ENCODE measurements around the gene C11orf21. TPM values are rescaled to one million over a fixed set of nuclear protein-coding genes. Genes with fewer than 3 reads are reported as not detected.

C11orf21 gene
- total and polyA plus RNA-seq, 2 of the 8 experiments (the other 6 are each of a cell fraction or from before 2014, with no cell fraction given) = not detected

DNA sequence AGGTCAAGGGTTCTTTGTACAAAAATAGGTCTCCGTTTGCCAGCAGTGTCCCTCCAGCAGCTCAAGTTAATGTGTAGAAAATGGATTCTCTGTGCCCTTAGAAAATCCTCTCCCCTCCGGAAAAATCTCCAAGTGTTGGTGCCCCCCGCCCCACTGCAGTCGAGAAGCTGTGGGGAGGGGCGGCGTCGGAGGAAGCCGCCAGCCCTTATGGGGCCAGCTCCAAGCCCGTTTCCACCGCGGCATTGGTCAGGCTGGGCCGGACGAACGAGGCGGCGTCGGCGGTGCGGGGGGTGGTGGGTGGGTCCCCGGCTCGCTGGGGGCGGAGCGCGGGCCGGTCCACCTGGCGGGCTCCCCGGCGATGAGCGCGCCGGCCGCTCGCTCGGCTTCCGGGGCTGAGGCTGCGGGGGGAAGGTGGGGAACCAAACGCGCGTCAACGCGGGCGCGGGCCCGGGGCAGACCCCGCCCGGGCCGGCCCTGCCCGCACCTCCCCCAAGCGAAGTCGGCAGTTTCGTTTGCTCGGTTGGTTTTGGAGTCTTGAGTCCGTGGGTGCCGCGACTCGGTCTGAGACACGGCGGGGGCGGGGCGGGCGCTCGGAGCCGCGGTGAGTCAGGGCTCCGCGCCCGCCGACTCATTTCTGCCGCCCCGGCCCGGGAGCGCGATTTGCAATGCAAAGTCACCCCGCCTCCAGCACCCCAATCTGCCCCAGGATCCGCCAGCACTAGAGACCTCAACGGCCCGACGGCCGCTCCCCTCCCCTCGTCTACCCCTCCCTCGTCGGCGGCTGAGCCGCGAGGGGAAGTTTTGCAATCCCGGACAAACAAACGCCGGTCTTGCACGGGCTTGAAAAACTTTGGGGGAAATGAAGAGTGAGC, 32.8 kb downstream of the C11orf21 start (continued):
- TF ChIP-seq, protein P1, sequence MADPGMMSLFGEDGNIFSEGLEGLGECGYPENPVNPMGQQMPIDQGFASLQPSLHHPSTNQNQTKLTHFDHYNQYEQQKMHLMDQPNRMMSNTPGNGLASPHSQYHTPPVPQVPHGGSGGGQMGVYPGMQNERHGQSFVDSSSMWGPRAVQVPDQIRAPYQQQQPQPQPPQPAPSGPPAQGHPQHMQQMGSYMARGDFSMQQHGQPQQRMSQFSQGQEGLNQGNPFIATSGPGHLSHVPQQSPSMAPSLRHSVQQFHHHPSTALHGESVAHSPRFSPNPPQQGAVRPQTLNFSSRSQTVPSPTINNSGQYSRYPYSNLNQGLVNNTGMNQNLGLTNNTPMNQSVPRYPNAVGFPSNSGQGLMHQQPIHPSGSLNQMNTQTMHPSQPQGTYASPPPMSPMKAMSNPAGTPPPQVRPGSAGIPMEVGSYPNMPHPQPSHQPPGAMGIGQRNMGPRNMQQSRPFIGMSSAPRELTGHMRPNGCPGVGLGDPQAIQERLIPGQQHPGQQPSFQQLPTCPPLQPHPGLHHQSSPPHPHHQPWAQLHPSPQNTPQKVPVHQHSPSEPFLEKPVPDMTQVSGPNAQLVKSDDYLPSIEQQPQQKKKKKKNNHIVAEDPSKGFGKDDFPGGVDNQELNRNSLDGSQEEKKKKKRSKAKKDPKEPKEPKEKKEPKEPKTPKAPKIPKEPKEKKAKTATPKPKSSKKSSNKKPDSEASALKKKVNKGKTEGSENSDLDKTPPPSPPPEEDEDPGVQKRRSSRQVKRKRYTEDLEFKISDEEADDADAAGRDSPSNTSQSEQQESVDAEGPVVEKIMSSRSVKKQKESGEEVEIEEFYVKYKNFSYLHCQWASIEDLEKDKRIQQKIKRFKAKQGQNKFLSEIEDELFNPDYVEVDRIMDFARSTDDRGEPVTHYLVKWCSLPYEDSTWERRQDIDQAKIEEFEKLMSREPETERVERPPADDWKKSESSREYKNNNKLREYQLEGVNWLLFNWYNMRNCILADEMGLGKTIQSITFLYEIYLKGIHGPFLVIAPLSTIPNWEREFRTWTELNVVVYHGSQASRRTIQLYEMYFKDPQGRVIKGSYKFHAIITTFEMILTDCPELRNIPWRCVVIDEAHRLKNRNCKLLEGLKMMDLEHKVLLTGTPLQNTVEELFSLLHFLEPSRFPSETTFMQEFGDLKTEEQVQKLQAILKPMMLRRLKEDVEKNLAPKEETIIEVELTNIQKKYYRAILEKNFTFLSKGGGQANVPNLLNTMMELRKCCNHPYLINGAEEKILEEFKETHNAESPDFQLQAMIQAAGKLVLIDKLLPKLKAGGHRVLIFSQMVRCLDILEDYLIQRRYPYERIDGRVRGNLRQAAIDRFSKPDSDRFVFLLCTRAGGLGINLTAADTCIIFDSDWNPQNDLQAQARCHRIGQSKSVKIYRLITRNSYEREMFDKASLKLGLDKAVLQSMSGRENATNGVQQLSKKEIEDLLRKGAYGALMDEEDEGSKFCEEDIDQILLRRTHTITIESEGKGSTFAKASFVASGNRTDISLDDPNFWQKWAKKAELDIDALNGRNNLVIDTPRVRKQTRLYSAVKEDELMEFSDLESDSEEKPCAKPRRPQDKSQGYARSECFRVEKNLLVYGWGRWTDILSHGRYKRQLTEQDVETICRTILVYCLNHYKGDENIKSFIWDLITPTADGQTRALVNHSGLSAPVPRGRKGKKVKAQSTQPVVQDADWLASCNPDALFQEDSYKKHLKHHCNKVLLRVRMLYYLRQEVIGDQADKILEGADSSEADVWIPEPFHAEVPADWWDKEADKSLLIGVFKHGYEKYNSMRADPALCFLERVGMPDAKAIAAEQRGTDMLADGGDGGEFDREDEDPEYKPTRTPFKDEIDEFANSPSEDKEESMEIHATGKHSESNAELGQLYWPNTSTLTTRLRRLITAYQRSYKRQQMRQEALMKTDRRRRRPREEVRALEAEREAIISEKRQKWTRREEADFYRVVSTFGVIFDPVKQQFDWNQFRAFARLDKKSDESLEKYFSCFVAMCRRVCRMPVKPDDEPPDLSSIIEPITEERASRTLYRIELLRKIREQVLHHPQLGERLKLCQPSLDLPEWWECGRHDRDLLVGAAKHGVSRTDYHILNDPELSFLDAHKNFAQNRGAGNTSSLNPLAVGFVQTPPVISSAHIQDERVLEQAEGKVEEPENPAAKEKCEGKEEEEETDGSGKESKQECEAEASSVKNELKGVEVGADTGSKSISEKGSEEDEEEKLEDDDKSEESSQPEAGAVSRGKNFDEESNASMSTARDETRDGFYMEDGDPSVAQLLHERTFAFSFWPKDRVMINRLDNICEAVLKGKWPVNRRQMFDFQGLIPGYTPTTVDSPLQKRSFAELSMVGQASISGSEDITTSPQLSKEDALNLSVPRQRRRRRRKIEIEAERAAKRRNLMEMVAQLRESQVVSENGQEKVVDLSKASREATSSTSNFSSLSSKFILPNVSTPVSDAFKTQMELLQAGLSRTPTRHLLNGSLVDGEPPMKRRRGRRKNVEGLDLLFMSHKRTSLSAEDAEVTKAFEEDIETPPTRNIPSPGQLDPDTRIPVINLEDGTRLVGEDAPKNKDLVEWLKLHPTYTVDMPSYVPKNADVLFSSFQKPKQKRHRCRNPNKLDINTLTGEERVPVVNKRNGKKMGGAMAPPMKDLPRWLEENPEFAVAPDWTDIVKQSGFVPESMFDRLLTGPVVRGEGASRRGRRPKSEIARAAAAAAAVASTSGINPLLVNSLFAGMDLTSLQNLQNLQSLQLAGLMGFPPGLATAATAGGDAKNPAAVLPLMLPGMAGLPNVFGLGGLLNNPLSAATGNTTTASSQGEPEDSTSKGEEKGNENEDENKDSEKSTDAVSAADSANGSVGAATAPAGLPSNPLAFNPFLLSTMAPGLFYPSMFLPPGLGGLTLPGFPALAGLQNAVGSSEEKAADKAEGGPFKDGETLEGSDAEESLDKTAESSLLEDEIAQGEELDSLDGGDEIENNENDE (IDR thresholded peaks at IDR 0.05; ENCODE audit: insufficient replicate concordance, low read length) = no peak
- TF ChIP-seq GTF2F1 (IDR thresholded peaks at IDR 0.05; ENCODE audit: borderline replicate concordance, low read depth, low read length) (no peak), CTBP2 (IDR thresholded peaks at IDR 0.05; ENCODE audit: borderline replicate concordance, insufficient read depth, insufficient read length, low read length) (no peak), CHD2 (IDR thresholded peaks at IDR 0.05; ENCODE audit: low read length) (no peak), SIN3A (conservative IDR thresholded peaks at IDR 0.05 in 1 of 2, IDR thresholded peaks at IDR 0.05 in 1 of 2; ENCODE audit: low read depth in 1 of 2, low read length in 2 of 2) (no peak), CHD1 (IDR thresholded peaks at IDR 0.05; ENCODE audit: low read depth, low read length) (no peak), SP1 (IDR thresholded peaks at IDR 0.05; ENCODE audit: low read depth, low read length) (no peak), KDM4A (IDR thresholded peaks at IDR 0.05; ENCODE audit: low read depth, low read length, severe bottlenecking) (peak; percentile 80)
- TF ChIP-seq, protein P2, sequence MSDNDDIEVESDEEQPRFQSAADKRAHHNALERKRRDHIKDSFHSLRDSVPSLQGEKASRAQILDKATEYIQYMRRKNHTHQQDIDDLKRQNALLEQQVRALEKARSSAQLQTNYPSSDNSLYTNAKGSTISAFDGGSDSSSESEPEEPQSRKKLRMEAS (IDR thresholded peaks at IDR 0.05) = peak; percentile 8; the same call in 1 of the 2 replicates

Data from H1 (cell line).